HG02571 (cell line): ENCODE data around the gene BRK1.
"Not testable (repeated sequence)": the region's sequence is repeated elsewhere in the genome, so short reads cannot be mapped to it uniquely, and the experiment has no call there.

Experiments used
- ATAC-seq: cut with Tn5 transposase; IDR thresholded peaks from one replicate; pipeline ENCODE4 v1.9.1; 2021; ENCODE audit warnings: mild to moderate bottlenecking, moderate library complexity; ENCODE audit not compliant: unreplicated experiment

Gene BRK1

GRCh38 chr3:10115326-10116137 lies at the start of gene BRK1:
Gene BRK1 (plus strand): TSS chr3:10115675. CDS start chr3:10115702, 27 bp downstream.
- ATAC-seq: peak; percentile 96

GRCh38 chr3:10070077-10070476 lies 45.4 kb upstream of the BRK1 start:
- ATAC-seq: not testable (repeated sequence)

GRCh38 chr3:10074666-10075065 lies 40.8 kb upstream of the BRK1 start:
- ATAC-seq: no peak

GRCh38 chr3:10081871-10082270 lies 33.6 kb upstream of the BRK1 start:
- no peak for ATAC-seq

GRCh38 chr3:10085738-10086137 lies 29.7 kb upstream of the BRK1 start:
- ATAC-seq: no peak

- no peak for ATAC-seq
These were observed 27.2 kb upstream of the BRK1 start for GRCh38 chr3:10088256-10088655.

- ATAC-seq: no peak
These were observed 25.3 kb upstream of the BRK1 start for GRCh38 chr3:10090179-10090578.

GRCh38 chr3:10090774-10091173 lies 24.7 kb upstream of the BRK1 start:
- ATAC-seq: not testable (repeated sequence)

GRCh38 chr3:10091387-10091786 lies 24.1 kb upstream of the BRK1 start:
- not testable (repeated sequence) for ATAC-seq

- ATAC-seq: no peak
These were observed 21.8 kb upstream of the BRK1 start for GRCh38 chr3:10093678-10094077.

- ATAC-seq: no peak
These were observed 16.4 kb upstream of the BRK1 start for GRCh38 chr3:10099041-10099440.

- ATAC-seq: no peak
These were observed 8.6 kb upstream of the BRK1 start for GRCh38 chr3:10106919-10107318.

- ATAC-seq: no peak
These were observed 7.4 kb upstream of the BRK1 start, which contains the start of gene FANCD2OS for GRCh38 chr3:10108091-10108490. Gene FANCD2OS (minus strand): TSS chr3:10108255. CDS start chr3:10104774, 3,481 bp downstream.

GRCh38 chr3:10116138-10116460 lies 624 bp downstream of the BRK1 start:
- ATAC-seq: no peak

- ATAC-seq: no peak
These were observed 1.5 kb downstream of the BRK1 start for GRCh38 chr3:10116928-10117327.

- no peak for ATAC-seq
These were observed 3.9 kb downstream of the BRK1 start for GRCh38 chr3:10119376-10119775.

GRCh38 chr3:10121064-10121463 lies 5.6 kb downstream of the BRK1 start:
- ATAC-seq: no peak

GRCh38 chr3:10122724-10123123 lies 7.2 kb downstream of the BRK1 start:
- ATAC-seq: no peak

GRCh38 chr3:10135872-10136271 lies 20.4 kb downstream of the BRK1 start:
- not testable (repeated sequence) for ATAC-seq

- ATAC-seq: no peak
These were observed 21.0 kb downstream of the BRK1 start for GRCh38 chr3:10136426-10137005.

- ATAC-seq: no peak
These were observed 21.7 kb downstream of the BRK1 start for GRCh38 chr3:10137178-10137577.

GRCh38 chr3:10140996-10141546 lies 25.6 kb downstream of the BRK1 start:
- ATAC-seq: no peak
